HG03460 (cell line): ENCODE results near the gene PEX13.

Source experiments
- ATAC-seq: cut with Tn5 transposase; IDR thresholded peaks from one replicate; pipeline ENCODE4 v1.9.1; 2021; ENCODE audit not compliant: unreplicated experiment

Gene PEX13

DNA sequence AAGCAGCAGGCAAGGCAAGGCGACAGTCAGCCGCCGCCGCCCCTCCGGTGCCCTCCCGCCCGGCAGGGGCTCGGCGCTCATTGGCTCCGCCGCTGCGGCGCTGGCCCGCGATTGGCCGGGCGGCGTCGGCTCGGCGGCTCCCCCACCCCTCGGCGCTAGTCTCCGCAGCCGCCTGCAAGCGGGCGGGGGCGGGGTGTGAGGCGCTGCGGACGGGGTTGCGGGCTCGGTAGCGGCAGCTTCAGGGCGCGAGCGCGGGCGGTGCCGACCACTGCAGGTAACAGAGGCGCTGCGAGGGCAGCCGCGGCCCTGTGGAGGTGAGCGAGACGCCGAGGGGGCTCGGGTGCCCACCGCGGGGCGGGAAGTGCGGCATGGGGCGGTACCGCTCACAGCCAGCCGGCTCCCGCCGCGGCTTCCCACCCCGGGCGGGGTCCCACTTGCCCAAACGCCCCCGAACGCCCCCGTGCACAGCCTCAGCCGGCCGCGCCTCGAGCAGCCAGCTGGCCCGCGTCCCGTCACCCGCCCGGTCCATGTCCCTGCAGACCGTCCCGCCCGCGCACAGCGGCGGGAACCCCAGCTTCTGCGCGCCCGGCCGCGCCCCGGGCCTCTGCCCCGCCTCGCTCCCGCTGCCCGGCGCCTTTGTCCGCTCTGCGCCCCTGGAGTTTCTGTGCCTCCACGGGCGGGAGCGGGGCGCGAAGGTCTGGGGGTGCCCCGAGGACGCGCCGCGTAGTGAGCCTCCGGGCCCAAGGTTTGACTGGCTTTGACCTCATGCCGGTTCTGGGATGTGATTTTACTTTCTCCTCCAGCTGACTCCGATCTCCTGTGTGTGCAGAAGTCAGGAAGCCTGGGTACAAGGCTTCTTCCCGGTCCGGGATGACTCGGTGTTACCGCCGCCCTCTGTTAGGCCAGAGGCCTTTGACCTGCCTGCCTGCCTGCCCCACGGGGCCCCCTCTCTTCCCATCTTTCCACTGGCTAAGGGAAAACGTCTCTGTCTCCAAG, 48.5 kb downstream of the PEX13 start, which contains the start of gene SANBR:
SANBR (plus strand) TSS at position 158 of the 996 bp plus-strand sequence. CDS start 4,480 bp downstream, outside the sequence.
- peak; percentile 98 for ATAC-seq

DNA sequence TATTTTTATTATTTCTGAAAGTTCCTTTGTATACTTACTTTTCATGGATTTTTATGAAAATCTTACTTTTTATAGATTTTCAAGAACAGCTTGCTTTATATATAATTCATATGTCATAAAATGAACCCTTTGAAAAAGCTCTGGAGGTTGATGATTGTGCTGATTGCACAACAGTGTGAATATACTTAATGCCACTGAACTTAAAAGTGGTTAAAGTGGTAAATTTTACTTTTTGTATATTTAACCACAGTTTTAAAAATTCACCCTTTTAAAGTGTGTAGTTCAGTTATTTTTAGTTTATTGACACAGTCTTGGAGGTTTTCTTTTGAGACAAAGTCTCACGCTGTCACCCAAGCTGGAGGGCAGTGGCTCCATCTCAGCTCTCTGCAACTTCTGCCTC, 56.6 kb downstream of the PEX13 start:
- ATAC-seq: no peak

DNA sequence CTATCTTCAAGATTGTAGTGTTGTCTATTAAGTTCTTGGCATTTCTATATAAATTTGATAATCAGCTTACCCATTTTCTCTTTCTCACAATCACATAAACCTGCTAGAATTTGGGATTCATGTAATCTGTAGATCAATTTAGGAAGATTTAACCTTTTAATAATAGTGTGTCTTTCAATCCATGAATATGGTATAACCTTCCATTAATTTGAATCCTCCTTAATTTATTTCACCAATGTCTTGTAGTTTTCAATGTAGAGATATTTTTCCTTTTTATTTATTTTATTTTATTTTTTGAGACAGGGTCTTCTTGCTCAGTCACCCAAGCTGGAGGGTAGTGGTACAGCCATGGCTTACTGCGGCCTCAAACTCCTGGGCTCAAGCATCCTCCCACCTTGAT, 68.4 kb downstream of the PEX13 start:
- no peak for ATAC-seq

DNA sequence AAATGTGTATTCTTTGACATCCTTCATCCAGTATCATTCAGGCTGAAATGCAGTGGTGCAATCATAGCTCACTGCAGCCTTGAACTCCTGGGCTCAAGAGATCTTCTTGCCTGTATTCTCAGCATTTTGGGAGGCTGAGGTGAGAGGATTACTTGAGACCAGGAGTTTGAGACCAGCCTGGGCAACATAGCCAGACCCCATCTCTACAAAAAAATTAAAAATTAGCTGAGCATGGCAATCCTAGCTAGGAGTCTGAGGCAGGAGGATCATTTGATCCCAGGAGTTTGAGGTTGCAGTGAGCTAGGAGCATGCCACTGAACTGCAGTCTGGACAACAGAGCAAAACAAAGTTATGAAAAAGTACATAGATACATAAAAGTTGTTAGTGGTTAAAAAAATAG, 72.3 kb downstream of the PEX13 start:
- no peak for ATAC-seq

DNA sequence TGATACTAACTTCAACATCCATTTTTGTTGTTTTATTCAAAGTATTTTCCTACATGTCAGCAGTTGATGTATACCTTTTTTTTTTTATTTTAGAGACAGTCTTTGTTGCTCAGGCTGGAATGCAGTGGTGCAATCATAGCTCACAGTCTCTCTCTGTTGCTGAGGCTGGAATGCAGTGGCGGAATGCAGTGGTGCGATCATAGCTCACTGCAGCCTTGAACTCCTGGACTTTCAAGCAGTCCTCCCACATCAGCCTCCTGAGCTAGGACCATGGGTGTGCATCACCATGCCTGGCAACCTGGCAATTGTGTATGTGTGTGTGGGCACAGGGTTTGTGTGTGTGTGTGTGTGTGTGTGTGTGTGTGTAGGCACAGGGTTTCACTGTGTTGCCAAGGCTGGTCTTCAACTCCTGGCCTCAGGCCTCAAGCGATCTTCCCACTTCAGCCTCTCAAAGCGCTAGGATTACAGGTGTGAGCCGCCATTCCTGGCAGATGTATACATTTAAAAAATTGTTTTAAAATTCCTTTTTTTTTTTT, 72.9 kb downstream of the PEX13 start:
- no peak for ATAC-seq

DNA sequence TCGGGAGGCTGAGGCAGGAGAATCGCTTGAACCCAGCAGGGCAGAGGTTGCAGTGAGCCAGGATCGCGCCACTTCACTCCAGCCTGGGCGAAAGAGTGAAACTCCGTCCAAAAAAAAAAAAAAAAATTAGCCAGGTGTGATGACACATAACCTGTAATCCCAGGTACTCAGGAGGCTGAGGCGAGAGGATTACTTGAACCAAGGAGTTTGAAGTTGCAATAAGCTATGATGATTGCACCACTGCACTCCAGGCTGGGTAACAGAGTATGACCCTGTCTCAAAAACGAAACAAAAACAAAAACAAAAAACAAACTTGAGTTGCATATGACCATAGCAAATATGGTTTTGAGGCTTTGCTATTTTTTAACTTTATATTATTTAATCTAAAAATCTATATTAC, 74.0 kb downstream of the PEX13 start:
- ATAC-seq: no peak

DNA sequence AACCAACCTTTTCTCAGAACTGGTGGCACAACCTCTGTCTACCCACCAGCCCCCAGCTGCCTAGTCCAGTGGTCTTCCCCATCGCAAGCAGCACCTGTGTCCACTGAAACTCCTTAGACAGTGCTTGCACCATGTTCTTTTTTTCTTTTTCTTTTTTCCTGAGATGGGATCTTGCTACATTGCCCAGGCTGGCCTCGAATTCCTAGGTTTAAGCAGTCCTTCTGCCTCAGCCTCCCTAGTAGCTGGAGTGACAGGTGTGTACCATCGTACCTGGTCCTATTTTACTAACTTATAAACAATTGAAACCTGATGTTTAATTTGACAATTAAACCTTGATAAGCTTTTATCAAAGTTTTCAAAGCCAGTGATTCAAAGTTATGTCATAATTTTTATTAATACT, 78.9 kb downstream of the PEX13 start:
- ATAC-seq: no peak

DNA sequence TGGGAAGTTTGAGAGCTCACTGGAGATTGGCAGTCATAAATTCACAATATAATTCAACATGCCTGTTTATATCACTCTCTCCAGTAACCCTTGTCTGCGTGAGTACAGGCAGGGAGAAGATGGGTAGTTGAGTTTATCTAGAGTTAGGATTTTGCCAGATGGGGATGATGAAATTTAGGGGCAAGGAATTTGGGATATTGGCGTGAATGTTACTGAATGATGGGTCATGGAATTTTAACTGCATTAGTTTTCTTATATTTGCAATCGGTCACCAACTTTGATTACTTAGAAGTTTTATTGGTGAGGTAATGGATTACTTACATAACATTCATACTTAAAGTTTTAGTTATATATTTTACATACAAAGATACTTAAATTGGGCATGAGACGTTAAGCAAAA, 83.3 kb downstream of the PEX13 start:
- ATAC-seq: no peak
